ENCODE measurements around the gene ZNF567.

ZNF567 gene

DNA sequence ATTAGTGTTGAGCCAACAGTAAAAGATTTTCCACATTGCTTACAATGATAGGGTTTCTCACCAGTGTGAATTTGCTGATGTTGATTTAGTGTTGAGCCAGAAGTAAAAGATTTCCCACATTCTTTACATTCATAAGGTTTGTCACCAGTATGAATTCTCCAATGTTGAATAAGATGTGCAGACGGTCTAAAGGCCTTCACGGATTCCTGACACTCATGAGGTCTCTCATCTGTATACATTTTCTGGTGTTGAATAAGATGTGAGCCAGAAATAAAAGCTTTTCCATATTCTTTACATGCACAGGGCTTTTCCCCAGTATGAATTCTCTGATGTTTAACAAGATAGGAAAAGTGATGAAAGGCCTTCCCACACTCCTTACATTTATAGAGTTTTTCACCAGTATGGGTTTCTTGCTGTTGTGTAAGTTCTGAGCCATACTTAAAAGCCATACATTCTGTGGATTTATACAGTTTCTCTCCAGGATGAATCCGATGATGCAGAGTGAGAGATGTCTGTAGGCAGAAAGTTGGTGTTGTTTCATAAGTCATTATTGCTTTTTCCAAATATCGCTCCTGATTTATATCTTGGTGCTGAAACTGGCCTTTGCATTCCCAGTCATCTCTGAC lies 62.8 kb downstream of the ZNF567 start:
- TF ChIP-seq, protein P1, sequence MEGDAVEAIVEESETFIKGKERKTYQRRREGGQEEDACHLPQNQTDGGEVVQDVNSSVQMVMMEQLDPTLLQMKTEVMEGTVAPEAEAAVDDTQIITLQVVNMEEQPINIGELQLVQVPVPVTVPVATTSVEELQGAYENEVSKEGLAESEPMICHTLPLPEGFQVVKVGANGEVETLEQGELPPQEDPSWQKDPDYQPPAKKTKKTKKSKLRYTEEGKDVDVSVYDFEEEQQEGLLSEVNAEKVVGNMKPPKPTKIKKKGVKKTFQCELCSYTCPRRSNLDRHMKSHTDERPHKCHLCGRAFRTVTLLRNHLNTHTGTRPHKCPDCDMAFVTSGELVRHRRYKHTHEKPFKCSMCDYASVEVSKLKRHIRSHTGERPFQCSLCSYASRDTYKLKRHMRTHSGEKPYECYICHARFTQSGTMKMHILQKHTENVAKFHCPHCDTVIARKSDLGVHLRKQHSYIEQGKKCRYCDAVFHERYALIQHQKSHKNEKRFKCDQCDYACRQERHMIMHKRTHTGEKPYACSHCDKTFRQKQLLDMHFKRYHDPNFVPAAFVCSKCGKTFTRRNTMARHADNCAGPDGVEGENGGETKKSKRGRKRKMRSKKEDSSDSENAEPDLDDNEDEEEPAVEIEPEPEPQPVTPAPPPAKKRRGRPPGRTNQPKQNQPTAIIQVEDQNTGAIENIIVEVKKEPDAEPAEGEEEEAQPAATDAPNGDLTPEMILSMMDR (IDR thresholded peaks at IDR 0.05; ENCODE audit: insufficient read depth, low read depth, low read length, missing control alignments) = no peak
- DNase-seq (ENCODE audit: low read depth) = no peak
- no peak overlapping the region for H3K4me3 ChIP-seq (ENCODE audit: low read length)

Measured in epithelial cell of esophagus (primary cell).